Ishikawa (cell line): ENCODE results near the gene SLC4A1AP.

ENCODE experiments used
- CEBPB ChIP-seq: IDR thresholded peaks from 2 replicates; pipeline ENCODE4 v1.6.1; 2012
- CREB1 ChIP-seq: IDR thresholded peaks from 2 replicates; pipeline ENCODE4 v1.6.1; 2012; ENCODE audit warnings: low read depth
- EGR1 ChIP-seq: IDR thresholded peaks from 2 replicates; pipeline ENCODE4 v1.6.1; 2012
- EP300 ChIP-seq: IDR thresholded peaks from 2 replicates; pipeline ENCODE4 v1.6.1; 2012; ENCODE audit warnings: borderline replicate concordance
- FOXM1 ChIP-seq: IDR thresholded peaks from 2 replicates; pipeline ENCODE4 v1.6.1; 2012; ENCODE audit warnings: low read depth, borderline replicate concordance
- NFIC ChIP-seq: IDR thresholded peaks from 2 replicates; pipeline ENCODE4 v1.6.1; 2012
- RAD21 ChIP-seq: IDR thresholded peaks from 2 replicates; pipeline ENCODE4 v1.6.1; 2012; ENCODE audit warnings: low read depth
- TAF1 ChIP-seq: IDR thresholded peaks from 2 replicates; pipeline ENCODE4 v1.6.1; 2012; ENCODE audit warnings: low read depth, mild to moderate bottlenecking
- TCF12 ChIP-seq: IDR thresholded peaks from 2 replicates; pipeline ENCODE4 v1.6.1; 2012; ENCODE audit warnings: low read depth
- TEAD4 ChIP-seq: IDR thresholded peaks from 2 replicates; pipeline ENCODE4 v1.6.1; 2012
- YY1 ChIP-seq: IDR thresholded peaks from 2 replicates; pipeline ENCODE4 v1.6.1; 2012; ENCODE audit warnings: low read depth
- ZBTB7A ChIP-seq: IDR thresholded peaks from 2 replicates; pipeline ENCODE4 v1.6.1; 2012; ENCODE audit warnings: low read depth
- TF ChIP-seq, protein P1 (sequence below): IDR thresholded peaks from 2 replicates; pipeline ENCODE4 v1.6.1; 2012
- TF ChIP-seq, protein P2 (sequence below): IDR thresholded peaks from 2 replicates; pipeline ENCODE4 v1.6.1; 2012
- TF ChIP-seq, protein P3 (sequence below): IDR thresholded peaks from 2 replicates; pipeline ENCODE4 v1.6.1; 2012; ENCODE audit warnings: low read depth, mild to moderate bottlenecking

SLC4A1AP gene

DNA sequence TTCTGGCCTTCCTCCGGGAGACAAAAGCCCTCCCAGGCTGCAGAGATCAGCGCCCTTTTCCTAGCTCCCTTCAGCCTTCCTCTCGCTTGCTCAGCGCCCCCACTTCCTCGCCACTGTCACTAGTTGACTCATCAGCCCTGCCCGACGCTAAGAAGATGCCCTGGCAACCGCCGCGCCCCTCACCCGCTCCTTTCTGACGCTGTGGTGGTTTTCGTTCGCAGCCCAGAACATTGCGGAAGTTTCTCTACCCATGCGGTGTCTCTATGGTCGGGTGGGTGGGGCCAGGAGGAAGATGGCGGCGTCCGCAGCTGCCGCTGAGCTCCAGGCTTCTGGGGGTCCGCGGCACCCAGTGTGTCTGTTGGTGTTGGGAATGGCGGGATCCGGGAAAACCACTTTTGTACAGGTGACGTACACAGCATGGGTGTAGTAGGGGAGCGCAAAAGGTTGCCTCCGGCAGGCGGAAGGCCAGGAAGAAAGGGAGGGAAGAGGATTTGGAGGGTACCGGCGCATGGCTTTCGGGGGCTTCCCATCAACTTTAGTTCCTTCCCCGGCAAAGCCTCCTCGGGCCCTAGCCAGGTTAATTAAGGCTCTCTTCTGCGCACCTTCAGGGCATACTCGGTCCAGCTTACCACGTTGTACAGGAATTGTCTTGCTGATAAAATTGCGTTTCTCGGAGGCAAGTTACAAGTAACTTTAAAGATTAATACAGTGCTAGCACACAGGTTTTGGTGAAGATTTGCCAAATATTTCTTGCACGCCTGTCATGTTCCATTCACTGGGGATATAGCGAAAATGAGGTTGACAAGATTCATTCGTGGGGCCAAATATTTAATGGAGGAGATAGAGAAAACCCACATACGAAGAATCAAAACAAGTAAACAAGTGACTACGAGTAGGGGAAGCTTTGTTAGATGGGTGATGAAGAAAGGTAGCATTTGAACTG is 34.7 kb upstream of the SLC4A1AP start, which contains the start of the genes CCDC121 and GPN1:
Gene CCDC121, minus strand, starts transcription at position 246 of the 943 bp plus-strand sequence. CDS start 1,213 bp downstream, outside the sequence.
Gene GPN1, plus strand, starts transcription at position 284 of the 943 bp plus-strand sequence. Its CDS starts 9 bp downstream, at position 293.
- TF ChIP-seq TAF1 (peak; percentile 99), FOXM1 (no peak), TEAD4 (no peak), RAD21 (peak; percentile 13; the same call in 1 of the 2 replicates), NFIC (0 out of 2 replicates have a peak, but pooled peaks have one; percentile 28), EP300 (0 out of 2 replicates have a peak, but pooled peaks have one; percentile 34), YY1 (peak; percentile 97), ZBTB7A (no peak), CEBPB (no peak), TCF12 (peak; percentile 71), CREB1 (0 out of 2 replicates have a peak, but pooled peaks have one; percentile 23), EGR1 (0 out of 2 replicates have a peak, but pooled peaks have one; percentile 8)
- TF ChIP-seq, protein P1, sequence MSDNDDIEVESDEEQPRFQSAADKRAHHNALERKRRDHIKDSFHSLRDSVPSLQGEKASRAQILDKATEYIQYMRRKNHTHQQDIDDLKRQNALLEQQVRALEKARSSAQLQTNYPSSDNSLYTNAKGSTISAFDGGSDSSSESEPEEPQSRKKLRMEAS: peak; percentile 73
- TF ChIP-seq, protein P2, sequence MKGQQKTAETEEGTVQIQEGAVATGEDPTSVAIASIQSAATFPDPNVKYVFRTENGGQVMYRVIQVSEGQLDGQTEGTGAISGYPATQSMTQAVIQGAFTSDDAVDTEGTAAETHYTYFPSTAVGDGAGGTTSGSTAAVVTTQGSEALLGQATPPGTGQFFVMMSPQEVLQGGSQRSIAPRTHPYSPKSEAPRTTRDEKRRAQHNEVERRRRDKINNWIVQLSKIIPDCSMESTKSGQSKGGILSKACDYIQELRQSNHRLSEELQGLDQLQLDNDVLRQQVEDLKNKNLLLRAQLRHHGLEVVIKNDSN: no peak
- TF ChIP-seq, protein P3, sequence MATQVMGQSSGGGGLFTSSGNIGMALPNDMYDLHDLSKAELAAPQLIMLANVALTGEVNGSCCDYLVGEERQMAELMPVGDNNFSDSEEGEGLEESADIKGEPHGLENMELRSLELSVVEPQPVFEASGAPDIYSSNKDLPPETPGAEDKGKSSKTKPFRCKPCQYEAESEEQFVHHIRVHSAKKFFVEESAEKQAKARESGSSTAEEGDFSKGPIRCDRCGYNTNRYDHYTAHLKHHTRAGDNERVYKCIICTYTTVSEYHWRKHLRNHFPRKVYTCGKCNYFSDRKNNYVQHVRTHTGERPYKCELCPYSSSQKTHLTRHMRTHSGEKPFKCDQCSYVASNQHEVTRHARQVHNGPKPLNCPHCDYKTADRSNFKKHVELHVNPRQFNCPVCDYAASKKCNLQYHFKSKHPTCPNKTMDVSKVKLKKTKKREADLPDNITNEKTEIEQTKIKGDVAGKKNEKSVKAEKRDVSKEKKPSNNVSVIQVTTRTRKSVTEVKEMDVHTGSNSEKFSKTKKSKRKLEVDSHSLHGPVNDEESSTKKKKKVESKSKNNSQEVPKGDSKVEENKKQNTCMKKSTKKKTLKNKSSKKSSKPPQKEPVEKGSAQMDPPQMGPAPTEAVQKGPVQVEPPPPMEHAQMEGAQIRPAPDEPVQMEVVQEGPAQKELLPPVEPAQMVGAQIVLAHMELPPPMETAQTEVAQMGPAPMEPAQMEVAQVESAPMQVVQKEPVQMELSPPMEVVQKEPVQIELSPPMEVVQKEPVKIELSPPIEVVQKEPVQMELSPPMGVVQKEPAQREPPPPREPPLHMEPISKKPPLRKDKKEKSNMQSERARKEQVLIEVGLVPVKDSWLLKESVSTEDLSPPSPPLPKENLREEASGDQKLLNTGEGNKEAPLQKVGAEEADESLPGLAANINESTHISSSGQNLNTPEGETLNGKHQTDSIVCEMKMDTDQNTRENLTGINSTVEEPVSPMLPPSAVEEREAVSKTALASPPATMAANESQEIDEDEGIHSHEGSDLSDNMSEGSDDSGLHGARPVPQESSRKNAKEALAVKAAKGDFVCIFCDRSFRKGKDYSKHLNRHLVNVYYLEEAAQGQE: 0 out of 2 replicates have a peak, but pooled peaks have one; percentile 34

DNA sequence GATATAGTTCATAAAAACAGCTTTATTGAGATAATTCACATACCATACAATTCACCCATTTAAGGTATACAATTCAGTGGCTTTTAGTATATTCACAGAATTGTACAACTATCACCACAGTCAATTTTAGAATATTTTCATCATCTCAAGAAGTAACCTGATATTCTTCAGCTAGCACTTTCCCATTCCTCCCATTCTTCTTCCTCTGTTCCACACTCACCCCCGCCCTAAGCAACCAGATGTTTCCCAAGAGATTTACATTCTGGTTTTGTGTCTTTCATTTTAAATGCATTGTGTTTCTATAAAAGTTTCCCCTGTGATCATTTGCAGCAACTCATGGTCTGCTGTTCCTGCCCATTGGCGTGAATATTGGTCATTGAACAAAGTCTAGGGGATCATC is 29.4 kb upstream of the SLC4A1AP start:
- no peak for TF ChIP-seq EGR1
- no peak for TF ChIP-seq TAF1
- TF ChIP-seq, protein P3: no peak
- TF ChIP-seq NFIC: no peak
- no peak for TF ChIP-seq RAD21
- no peak for TF ChIP-seq YY1
- TF ChIP-seq EP300: no peak
- TF ChIP-seq, protein P2: no peak
- TF ChIP-seq FOXM1: no peak
- TF ChIP-seq CEBPB: no peak
- TF ChIP-seq, protein P1: no peak
- TF ChIP-seq CREB1: no peak

DNA sequence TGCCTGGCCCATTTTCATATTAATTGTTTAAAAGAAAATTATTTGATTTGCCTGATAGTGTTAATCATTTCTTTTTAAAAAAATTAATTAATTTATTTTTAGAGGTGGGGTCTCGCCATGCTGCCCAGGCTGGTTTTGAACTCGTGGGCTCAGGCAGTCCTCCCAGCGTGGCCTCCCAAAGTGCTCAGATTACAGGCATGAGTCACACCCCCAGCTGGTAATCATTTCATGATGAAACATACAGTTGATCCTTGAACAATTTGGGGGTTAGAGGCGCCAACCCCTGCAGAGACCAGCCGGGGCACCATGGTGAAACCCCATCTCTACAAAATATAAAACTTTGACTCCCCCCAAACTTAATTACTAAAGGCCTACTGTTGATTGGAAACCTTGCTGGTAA is 26.9 kb upstream of the SLC4A1AP start:
- TF ChIP-seq YY1 (no peak), NFIC (no peak), ZBTB7A (no peak), TCF12 (no peak), TEAD4 (no peak), RAD21 (no peak), EP300 (no peak), TAF1 (no peak), FOXM1 (no peak), CREB1 (no peak), CEBPB (no peak)
- TF ChIP-seq, protein P2: no peak
- TF ChIP-seq, protein P1: no peak

DNA sequence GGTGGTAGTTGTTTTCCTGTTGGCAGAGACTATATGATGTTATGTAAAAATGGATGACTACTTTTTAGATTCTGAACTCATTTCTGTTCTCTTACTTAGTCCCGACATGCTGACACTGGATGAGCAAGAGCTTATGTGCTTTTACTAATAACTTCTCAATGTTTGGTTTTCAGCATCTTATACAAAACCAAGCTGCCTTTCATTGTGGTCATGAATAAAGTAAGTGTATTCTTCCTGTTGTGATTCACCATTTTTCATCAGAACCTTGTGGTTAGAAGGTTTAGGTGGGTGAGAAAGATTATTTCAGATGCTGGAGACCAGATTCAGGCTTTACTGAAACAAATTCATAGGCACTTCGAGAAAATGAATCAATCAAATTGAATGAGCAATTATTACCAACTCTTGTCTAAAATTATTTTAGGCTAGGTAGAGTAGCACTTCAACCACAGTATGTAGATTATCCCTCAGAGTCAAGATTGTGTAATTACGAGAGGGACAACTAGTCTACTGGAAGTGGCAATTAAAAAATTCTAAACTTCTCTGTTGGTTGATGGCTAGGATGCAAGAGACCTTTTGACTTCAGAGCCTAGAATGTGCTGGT is 25.6 kb upstream of the SLC4A1AP start:
- TF ChIP-seq TEAD4 (no peak), EP300 (no peak), CEBPB (no peak), YY1 (no peak)
